Activated T-cell treated with anti-CD3 and anti-CD28 coated beads, Interleukin-2, amount 50 U/mL, for 24 hours (primary cell): ENCODE data around the gene ATP11A.

Experiments
- DNase-seq: peaks from one replicate; pipeline ENCODE4 v3.0.0-alpha.2; 2020
- H3K27ac Mint-ChIP-seq: 2 replicates; pipeline ENCODE4 v1.8.0; 2020; ENCODE audit warnings: mild to moderate bottlenecking, mixed read lengths
- H3K27me3 Mint-ChIP-seq: 2 replicates; pipeline ENCODE4 v1.8.0; 2020; ENCODE audit warnings: mixed read lengths
- H3K36me3 Mint-ChIP-seq: 2 replicates; pipeline ENCODE4 v1.8.0; 2020; ENCODE audit warnings: low read depth, mixed read lengths
- H3K4me1 Mint-ChIP-seq: 2 replicates; pipeline ENCODE4 v1.8.0; 2020; ENCODE audit warnings: low read depth, mixed read lengths
- H3K4me3 Mint-ChIP-seq: 2 replicates; pipeline ENCODE4 v1.8.0; 2020; ENCODE audit warnings: mild to moderate bottlenecking, moderate library complexity, mixed read lengths
- H3K9me3 Mint-ChIP-seq: 2 replicates; pipeline ENCODE4 v1.8.0; 2020; ENCODE audit warnings: mixed read lengths

ATP11A gene

GRCh38 chr13:112766336-112766735 is 76.5 kb downstream of the ATP11A start:
- no peak for DNase-seq
- no peak overlapping the region for H3K27ac Mint-ChIP-seq
- no peaks in the 10 kb centered on the region for H3K27me3 Mint-ChIP-seq
- no peaks in the 10 kb centered on the region for H3K9me3 Mint-ChIP-seq
- H3K4me3 Mint-ChIP-seq: no peak overlapping the region
- H3K36me3 Mint-ChIP-seq: peaks cover 3% of the 10 kb centered on the region
- peaks cover 48% of the 10 kb centered on the region for H3K4me1 Mint-ChIP-seq

GRCh38 chr13:112767506-112768471 is 78.0 kb downstream of the ATP11A start:
- Mint-ChIP-seq H3K4me1 (peaks cover 51% of the 10 kb centered on the region), H3K27me3 (no peaks in the 10 kb centered on the region), H3K4me3 (peak overlapping the region; percentile 44), H3K36me3 (peaks cover 3% of the 10 kb centered on the region), H3K9me3 (no peaks in the 10 kb centered on the region), H3K27ac (peak overlapping the region; percentile 80)
- DNase-seq: no peak

GRCh38 chr13:112768795-112769481 is 79.1 kb downstream of the ATP11A start:
- peak; percentile 46 for DNase-seq
- H3K27me3 Mint-ChIP-seq: no peaks in the 10 kb centered on the region
- peaks cover 3% of the 10 kb centered on the region for H3K36me3 Mint-ChIP-seq
- no peaks in the 10 kb centered on the region for H3K9me3 Mint-ChIP-seq
- H3K4me1 Mint-ChIP-seq: peaks cover 51% of the 10 kb centered on the region
- H3K4me3 Mint-ChIP-seq: peak overlapping the region; percentile 12
- H3K27ac Mint-ChIP-seq: peak overlapping the region; percentile 71

GRCh38 chr13:112769615-112770014 is 79.8 kb downstream of the ATP11A start:
- DNase-seq: no peak
- Mint-ChIP-seq H3K27me3 (no peaks in the 10 kb centered on the region), H3K9me3 (no peaks in the 10 kb centered on the region), H3K4me3 (no peak overlapping the region), H3K27ac (peak overlapping the region; percentile 4), H3K4me1 (peaks cover 54% of the 10 kb centered on the region), H3K36me3 (peaks cover 9% of the 10 kb centered on the region)

GRCh38 chr13:112770504-112770903 is 80.7 kb downstream of the ATP11A start:
- DNase-seq: no peak
- Mint-ChIP-seq H3K4me1 (peaks cover 52% of the 10 kb centered on the region), H3K9me3 (no peaks in the 10 kb centered on the region), H3K27me3 (no peaks in the 10 kb centered on the region), H3K36me3 (peaks cover 10% of the 10 kb centered on the region), H3K4me3 (no peak overlapping the region), H3K27ac (no peak overlapping the region)

GRCh38 chr13:112771139-112771876 is 81.5 kb downstream of the ATP11A start:
- H3K4me3 Mint-ChIP-seq: no peak overlapping the region
- H3K27me3 Mint-ChIP-seq: no peaks in the 10 kb centered on the region
- no peak for DNase-seq
- no peak overlapping the region for H3K27ac Mint-ChIP-seq
- H3K4me1 Mint-ChIP-seq: peaks cover 46% of the 10 kb centered on the region
- H3K9me3 Mint-ChIP-seq: no peaks in the 10 kb centered on the region
- H3K36me3 Mint-ChIP-seq: peaks cover 10% of the 10 kb centered on the region

- DNase-seq: no peak
- Mint-ChIP-seq H3K4me3 (no peak overlapping the region), H3K4me1 (peaks cover 43% of the 10 kb centered on the region), H3K27ac (no peak overlapping the region), H3K36me3 (peaks cover 10% of the 10 kb centered on the region), H3K9me3 (no peaks in the 10 kb centered on the region), H3K27me3 (no peaks in the 10 kb centered on the region)
These were observed 82.2 kb downstream of the ATP11A start for GRCh38 chr13:112771877-112772538.

- H3K36me3 Mint-ChIP-seq: peaks cover 10% of the 10 kb centered on the region
- H3K27ac Mint-ChIP-seq: no peak overlapping the region
- peaks cover 41% of the 10 kb centered on the region for H3K4me1 Mint-ChIP-seq
- DNase-seq: no peak
- no peaks in the 10 kb centered on the region for H3K27me3 Mint-ChIP-seq
- H3K4me3 Mint-ChIP-seq: no peak overlapping the region
- H3K9me3 Mint-ChIP-seq: no peaks in the 10 kb centered on the region
These were observed 82.7 kb downstream of the ATP11A start for GRCh38 chr13:112772539-112772909.

GRCh38 chr13:112772929-112773328 is 83.1 kb downstream of the ATP11A start:
- no peaks in the 10 kb centered on the region for H3K27me3 Mint-ChIP-seq
- no peaks in the 10 kb centered on the region for H3K9me3 Mint-ChIP-seq
- H3K27ac Mint-ChIP-seq: no peak overlapping the region
- H3K4me1 Mint-ChIP-seq: peaks cover 39% of the 10 kb centered on the region
- peaks cover 10% of the 10 kb centered on the region for H3K36me3 Mint-ChIP-seq
- H3K4me3 Mint-ChIP-seq: no peak overlapping the region
- DNase-seq: no peak

- H3K27me3 Mint-ChIP-seq: no peaks in the 10 kb centered on the region
- no peak overlapping the region for H3K27ac Mint-ChIP-seq
- no peaks in the 10 kb centered on the region for H3K9me3 Mint-ChIP-seq
- peaks cover 10% of the 10 kb centered on the region for H3K36me3 Mint-ChIP-seq
- H3K4me1 Mint-ChIP-seq: peaks cover 31% of the 10 kb centered on the region
- DNase-seq: no peak
- no peak overlapping the region for H3K4me3 Mint-ChIP-seq
These were observed 84.0 kb downstream of the ATP11A start for GRCh38 chr13:112773601-112774447.

GRCh38 chr13:112774448-112774792 is 84.6 kb downstream of the ATP11A start:
- Mint-ChIP-seq H3K36me3 (peaks cover 10% of the 10 kb centered on the region), H3K27me3 (no peaks in the 10 kb centered on the region), H3K9me3 (no peaks in the 10 kb centered on the region), H3K4me3 (no peak overlapping the region), H3K27ac (no peak overlapping the region), H3K4me1 (peaks cover 25% of the 10 kb centered on the region)
- DNase-seq: no peak

GRCh38 chr13:112774829-112775565 is 85.2 kb downstream of the ATP11A start:
- Mint-ChIP-seq H3K9me3 (no peaks in the 10 kb centered on the region), H3K36me3 (peaks cover 10% of the 10 kb centered on the region), H3K27me3 (no peaks in the 10 kb centered on the region), H3K4me3 (no peak overlapping the region), H3K27ac (no peak overlapping the region), H3K4me1 (peaks cover 22% of the 10 kb centered on the region)
- DNase-seq: no peak

- Mint-ChIP-seq H3K27me3 (no peaks in the 10 kb centered on the region), H3K9me3 (no peaks in the 10 kb centered on the region), H3K27ac (no peak overlapping the region), H3K4me1 (peaks cover 25% of the 10 kb centered on the region), H3K36me3 (peaks cover 12% of the 10 kb centered on the region), H3K4me3 (no peak overlapping the region)
- no peak for DNase-seq
These were observed 86.0 kb downstream of the ATP11A start for GRCh38 chr13:112775791-112776279.
